ENCODE data around the gene KDM4F. TPM values are rescaled to one million over a fixed set of nuclear protein-coding genes. Genes with fewer than 3 reads are reported as not detected.

KDM4F gene
- total RNA-seq, 2 donors from 2014 or later, result not detected

- peak; percentile 69 for DNase-seq (ENCODE audit: low spot score)
- TF ChIP-seq, protein P1, sequence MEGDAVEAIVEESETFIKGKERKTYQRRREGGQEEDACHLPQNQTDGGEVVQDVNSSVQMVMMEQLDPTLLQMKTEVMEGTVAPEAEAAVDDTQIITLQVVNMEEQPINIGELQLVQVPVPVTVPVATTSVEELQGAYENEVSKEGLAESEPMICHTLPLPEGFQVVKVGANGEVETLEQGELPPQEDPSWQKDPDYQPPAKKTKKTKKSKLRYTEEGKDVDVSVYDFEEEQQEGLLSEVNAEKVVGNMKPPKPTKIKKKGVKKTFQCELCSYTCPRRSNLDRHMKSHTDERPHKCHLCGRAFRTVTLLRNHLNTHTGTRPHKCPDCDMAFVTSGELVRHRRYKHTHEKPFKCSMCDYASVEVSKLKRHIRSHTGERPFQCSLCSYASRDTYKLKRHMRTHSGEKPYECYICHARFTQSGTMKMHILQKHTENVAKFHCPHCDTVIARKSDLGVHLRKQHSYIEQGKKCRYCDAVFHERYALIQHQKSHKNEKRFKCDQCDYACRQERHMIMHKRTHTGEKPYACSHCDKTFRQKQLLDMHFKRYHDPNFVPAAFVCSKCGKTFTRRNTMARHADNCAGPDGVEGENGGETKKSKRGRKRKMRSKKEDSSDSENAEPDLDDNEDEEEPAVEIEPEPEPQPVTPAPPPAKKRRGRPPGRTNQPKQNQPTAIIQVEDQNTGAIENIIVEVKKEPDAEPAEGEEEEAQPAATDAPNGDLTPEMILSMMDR (IDR thresholded peaks at IDR 0.05), result no peak
- Histone ChIP-seq H3K27me3 (no peaks in the 10 kb centered on the region), H3K27ac (peak overlapping the region; percentile 4 to 36), H3K36me3 (no peaks in the 10 kb centered on the region), H3K4me1 (peaks cover 0 to 3% of the 10 kb centered on the region in 2 donors), H3K4me3 (no peak overlapping the region), H3K9me3 (no peaks in the 10 kb centered on the region)
Measured at GRCh38 chr11:95081412-95081811, 32.2 kb downstream of the KDM4F start.

GRCh38 chr11:95082576-95083001 lies 33.4 kb downstream of the KDM4F start:
- peak overlapping the region in 1 of 2 donors; percentile 36 for H3K27ac ChIP-seq

GRCh38 chr11:95084509-95084908 lies 35.3 kb downstream of the KDM4F start:
- Histone ChIP-seq H3K4me3 (no peak overlapping the region), H3K27me3 (no peaks in the 10 kb centered on the region), H3K36me3 (no peaks in the 10 kb centered on the region), H3K4me1 (peaks cover 0 to 3% of the 10 kb centered on the region in 2 donors), H3K27ac (no peak overlapping the region), H3K9me3 (no peaks in the 10 kb centered on the region)
- TF ChIP-seq, protein P1 (IDR thresholded peaks at IDR 0.05), result no peak
- DNase-seq (ENCODE audit: low spot score), result no peak

More at GRCh38 chr11:95082576-95083001, 33.4 kb downstream of the KDM4F start:
- no peak overlapping the region for H3K4me3 ChIP-seq
- H3K9me3 ChIP-seq, result no peaks in the 10 kb centered on the region
- TF ChIP-seq, protein P1 (IDR thresholded peaks at IDR 0.05), result no peak
- peaks cover 0 to 3% of the 10 kb centered on the region in 2 donors for H3K4me1 ChIP-seq
- DNase-seq (ENCODE audit: low spot score), result no peak
- H3K27me3 ChIP-seq, result no peaks in the 10 kb centered on the region
- H3K36me3 ChIP-seq, result no peaks in the 10 kb centered on the region

- H3K9me3 ChIP-seq, result no peaks in the 10 kb centered on the region
- H3K27me3 ChIP-seq, result no peaks in the 10 kb centered on the region
- peaks cover 0 to 3% of the 10 kb centered on the region in 2 donors for H3K4me1 ChIP-seq
- H3K27ac ChIP-seq, result no peak overlapping the region
- DNase-seq (ENCODE audit: low spot score), result no peak
- H3K36me3 ChIP-seq, result no peaks in the 10 kb centered on the region
- TF ChIP-seq, protein P1 (IDR thresholded peaks at IDR 0.05), result no peak
- H3K4me3 ChIP-seq, result no peak overlapping the region
Measured at GRCh38 chr11:95085117-95085816, 36.0 kb downstream of the KDM4F start.

DNA sequence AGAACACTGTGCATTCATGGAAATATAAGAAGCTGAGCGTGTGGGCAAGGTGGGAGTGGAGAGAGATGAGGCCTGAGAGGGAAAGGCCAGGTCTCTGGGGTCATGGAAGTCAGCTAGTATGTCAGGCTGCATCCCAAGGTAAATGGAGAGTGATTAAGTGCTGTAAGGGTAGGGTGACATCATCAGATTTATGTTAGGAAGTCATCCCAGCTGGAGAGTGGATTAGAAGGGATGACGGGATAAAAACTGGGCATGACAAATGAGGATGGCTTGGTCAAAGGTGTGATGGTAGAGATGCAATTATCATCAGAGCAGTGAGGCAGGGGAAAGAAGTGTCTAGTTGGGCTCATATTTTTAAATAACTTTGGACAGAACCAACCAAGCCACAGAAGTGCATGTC lies 36.9 kb downstream of the KDM4F start:
- Histone ChIP-seq H3K4me1 (peaks cover 0 to 10% of the 10 kb centered on the region in 2 donors), H3K27ac (no peak overlapping the region), H3K27me3 (no peaks in the 10 kb centered on the region), H3K36me3 (no peaks in the 10 kb centered on the region), H3K4me3 (no peak overlapping the region), H3K9me3 (no peaks in the 10 kb centered on the region)
- no peak for DNase-seq (ENCODE audit: low spot score)
- TF ChIP-seq, protein P1 (IDR thresholded peaks at IDR 0.05), result no peak

Data from right atrium auricular region (tissue), 2 donors.